Bronchial epithelial cell (primary cell): ENCODE results near the gene C3orf52. TPM values are rescaled to one million over a fixed set of nuclear protein-coding genes. Genes with fewer than 3 reads are reported as not detected.

Source experiments
- DNase-seq: peaks from one replicate; pipeline ENCODE4 v3.0.0-alpha.2; 2010; ENCODE audit warnings: low read depth
- FAIRE-seq: peaks from 2 replicates; lab custom pipeline; 2011; peaks lifted over from hg19 to GRCh38; lab: Jason Lieb, UNC
- H3K27me3 ChIP-seq: 2 replicates; pipeline ENCODE4 v1.5.1; 2011; ENCODE audit warnings: low read length; ENCODE audit not compliant: control insufficient read depth, insufficient read depth
- H3K36me3 ChIP-seq: 2 replicates; pipeline ENCODE4 v1.5.1; 2011; ENCODE audit warnings: low read length; ENCODE audit not compliant: control insufficient read depth, insufficient read depth
- H3K4me3 ChIP-seq: 2 replicates; pipeline ENCODE4 v1.5.1; 2011; ENCODE audit warnings: mild to moderate bottlenecking, low read depth, low read length, control low read depth
- total RNA-seq: library from RNA; depleted of rRNA; stranded (reverse); fragments of >200 nt; gene quantifications from 2 replicates; pipeline ENCODE4 v1.2.1, GENCODE V29; 2014
- TF ChIP-seq, protein P1 (sequence below): IDR thresholded peaks from 2 replicates; pipeline ENCODE4 v1.5.1; 2011; ENCODE audit warnings: mild to moderate bottlenecking, moderate library complexity, low read length, control low read depth, inconsistent platforms; ENCODE audit not compliant: insufficient read depth, severe bottlenecking

The C3orf52 gene
- total RNA-seq, 1 donor from 2014 or later = 45.5 TPM

DNA sequence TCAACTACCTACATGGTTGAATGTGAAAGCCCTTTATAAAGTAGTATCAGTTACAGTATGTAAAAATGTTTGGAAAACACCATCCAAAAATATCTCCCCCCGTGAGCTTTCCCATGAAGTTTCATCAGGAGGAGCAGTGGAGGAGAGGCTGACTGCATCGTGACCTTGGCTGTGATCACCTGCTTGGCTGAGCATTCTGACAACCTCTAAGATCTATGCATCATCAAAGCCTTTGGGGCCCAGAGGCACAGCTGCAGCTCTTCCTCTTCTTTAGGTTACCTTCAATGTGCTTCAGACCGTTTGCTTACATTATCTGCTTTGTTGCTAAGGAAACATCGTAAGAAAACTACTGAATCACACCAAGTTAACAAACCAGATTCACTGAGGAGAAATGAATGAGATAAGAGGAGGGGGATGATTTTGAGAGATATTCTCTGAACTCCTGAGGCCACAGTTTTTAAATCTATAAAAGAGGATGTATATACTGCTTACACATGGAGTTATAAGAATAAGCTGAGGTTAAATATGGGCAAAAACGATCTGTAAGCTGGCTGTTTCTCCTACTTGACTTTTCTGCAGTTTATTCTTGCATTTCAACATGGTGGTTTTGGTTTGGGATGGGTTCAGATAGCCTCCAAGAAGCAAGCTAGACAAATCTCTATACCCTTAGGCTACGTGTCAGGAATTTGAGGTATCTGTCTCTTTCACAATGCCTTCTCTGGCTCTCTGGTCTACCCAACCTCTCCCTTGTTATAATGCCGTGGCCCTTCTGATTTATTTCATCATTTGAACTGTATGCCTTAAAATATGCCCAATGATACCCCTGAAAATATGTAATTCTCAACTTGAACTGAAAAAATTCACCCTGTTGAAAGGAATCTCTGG lies 42.9 kb downstream of the C3orf52 start:
- FAIRE-seq (no peak), DNase-seq (peak; percentile 47)
- H3K4me3 ChIP-seq = no peak overlapping the region
- no peaks in the 10 kb centered on the region for H3K36me3 ChIP-seq
- TF ChIP-seq, protein P1, sequence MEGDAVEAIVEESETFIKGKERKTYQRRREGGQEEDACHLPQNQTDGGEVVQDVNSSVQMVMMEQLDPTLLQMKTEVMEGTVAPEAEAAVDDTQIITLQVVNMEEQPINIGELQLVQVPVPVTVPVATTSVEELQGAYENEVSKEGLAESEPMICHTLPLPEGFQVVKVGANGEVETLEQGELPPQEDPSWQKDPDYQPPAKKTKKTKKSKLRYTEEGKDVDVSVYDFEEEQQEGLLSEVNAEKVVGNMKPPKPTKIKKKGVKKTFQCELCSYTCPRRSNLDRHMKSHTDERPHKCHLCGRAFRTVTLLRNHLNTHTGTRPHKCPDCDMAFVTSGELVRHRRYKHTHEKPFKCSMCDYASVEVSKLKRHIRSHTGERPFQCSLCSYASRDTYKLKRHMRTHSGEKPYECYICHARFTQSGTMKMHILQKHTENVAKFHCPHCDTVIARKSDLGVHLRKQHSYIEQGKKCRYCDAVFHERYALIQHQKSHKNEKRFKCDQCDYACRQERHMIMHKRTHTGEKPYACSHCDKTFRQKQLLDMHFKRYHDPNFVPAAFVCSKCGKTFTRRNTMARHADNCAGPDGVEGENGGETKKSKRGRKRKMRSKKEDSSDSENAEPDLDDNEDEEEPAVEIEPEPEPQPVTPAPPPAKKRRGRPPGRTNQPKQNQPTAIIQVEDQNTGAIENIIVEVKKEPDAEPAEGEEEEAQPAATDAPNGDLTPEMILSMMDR = no peak
- H3K27me3 ChIP-seq = no peaks in the 10 kb centered on the region

DNA sequence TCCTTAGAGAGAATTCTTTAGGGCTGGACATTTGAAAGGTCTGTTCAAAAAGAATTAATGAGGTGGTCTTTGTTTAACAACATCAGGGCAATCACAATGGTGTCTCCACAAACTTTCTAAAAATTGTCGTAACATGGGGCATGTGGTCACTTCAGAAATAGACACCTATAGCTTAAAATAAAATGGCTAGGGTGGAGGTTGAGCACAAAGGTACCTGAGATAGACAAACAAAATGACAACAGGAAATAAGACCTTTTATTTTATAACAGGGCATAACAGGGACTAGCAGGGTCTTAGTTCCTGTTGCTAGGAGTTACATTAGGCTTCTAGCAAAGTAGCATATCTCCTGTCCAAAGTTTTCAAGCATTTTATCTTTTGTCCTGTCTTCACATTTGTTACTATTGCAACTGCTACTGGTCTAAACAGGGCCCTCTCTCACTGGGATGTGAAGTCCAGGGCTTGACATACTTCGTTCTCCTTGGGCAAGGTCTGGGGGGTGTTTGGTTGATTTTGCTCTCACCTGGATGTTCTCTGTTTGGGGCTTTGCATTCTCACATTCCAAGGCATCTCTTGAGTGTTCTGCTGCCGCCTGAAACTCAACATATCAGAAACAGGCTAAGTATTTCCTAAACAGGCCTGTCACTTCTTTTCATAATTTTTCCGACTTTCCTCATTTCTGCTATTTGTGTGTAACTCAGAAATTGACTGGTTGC lies 43.9 kb downstream of the C3orf52 start:
- TF ChIP-seq, protein P1 = no peak
- H3K36me3 ChIP-seq = no peaks in the 10 kb centered on the region
- H3K27me3 ChIP-seq = no peaks in the 10 kb centered on the region
- H3K4me3 ChIP-seq = no peak overlapping the region
- no peak for DNase-seq
- no peak for FAIRE-seq

DNA sequence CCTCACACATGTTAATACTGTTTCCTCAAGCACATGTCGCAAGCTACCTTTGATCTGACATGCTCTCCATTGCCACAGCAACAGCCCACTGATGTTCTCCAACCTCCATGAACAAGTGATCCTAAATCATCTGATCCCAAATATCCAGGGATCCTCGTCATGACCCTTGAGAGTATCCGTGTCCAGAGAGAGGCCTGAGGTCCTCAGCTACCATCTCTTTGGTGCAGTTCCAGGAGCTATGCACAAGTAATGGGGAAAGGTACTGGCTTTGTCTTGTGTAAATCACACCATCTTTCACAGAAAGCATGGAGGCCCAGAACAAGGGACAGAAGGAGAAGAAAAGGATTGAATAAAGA lies 44.4 kb downstream of the C3orf52 start:
- FAIRE-seq (no peak), DNase-seq (no peak)
- TF ChIP-seq, protein P1 = no peak
- no peak overlapping the region for H3K4me3 ChIP-seq
- H3K27me3 ChIP-seq = no peaks in the 10 kb centered on the region
- no peaks in the 10 kb centered on the region for H3K36me3 ChIP-seq

DNA sequence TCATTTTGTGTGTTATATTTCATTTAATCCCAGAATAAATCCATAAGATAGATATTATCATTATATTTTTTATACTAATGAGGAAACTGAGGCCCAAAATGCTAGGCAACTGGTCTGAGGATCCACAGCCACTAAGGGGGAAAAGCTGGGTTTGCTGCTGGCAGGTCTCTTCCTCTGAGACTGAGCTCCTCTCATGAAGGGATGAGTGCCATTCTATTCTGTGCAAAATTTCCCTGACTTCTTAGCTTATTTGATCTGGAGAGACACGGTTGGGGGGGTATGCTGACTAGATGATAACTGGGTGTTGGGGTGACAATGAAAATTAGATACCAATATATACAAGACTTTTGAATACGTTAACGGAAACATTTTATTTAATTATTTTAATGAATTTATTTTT lies 44.9 kb downstream of the C3orf52 start:
- TF ChIP-seq, protein P1 = no peak
- FAIRE-seq (no peak), DNase-seq (no peak)
- no peaks in the 10 kb centered on the region for H3K27me3 ChIP-seq
- no peak overlapping the region for H3K4me3 ChIP-seq
- no peaks in the 10 kb centered on the region for H3K36me3 ChIP-seq

DNA sequence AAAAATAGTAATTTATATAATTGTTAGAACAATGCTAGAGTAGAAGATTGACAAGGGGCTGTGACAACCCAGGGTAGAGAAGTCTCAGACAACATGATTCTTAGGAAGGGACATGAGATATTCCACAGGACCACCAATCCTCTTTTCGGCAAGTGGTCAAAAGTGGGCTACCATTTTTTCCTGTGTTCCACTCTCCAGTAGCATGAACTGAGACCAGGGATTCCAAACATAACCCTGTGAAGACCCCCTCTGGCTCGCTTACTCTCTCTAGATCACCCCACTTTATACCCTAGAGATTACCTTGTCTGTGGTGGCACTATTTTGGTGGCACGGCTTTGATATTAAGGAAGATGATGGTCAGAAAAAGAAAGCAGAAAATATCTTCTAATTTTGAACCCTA lies 45.9 kb downstream of the C3orf52 start:
- FAIRE-seq (no peak), DNase-seq (no peak)
- H3K27me3 ChIP-seq = no peaks in the 10 kb centered on the region
- H3K4me3 ChIP-seq = no peak overlapping the region
- TF ChIP-seq, protein P1 = no peak
- H3K36me3 ChIP-seq = no peaks in the 10 kb centered on the region
